Measurements from ENCODE around the gene TENT4A. TPM values are rescaled to one million over a fixed set of nuclear protein-coding genes. Genes with fewer than 3 reads are reported as not detected.
"Not testable (repeated sequence)": the region's sequence is repeated elsewhere in the genome, so short reads cannot be mapped to it uniquely, and the experiment has no call there.

Gene TENT4A
- total and polyA plus RNA-seq, 10 donors = 7.1 to 44.8 (median 33.0) TPM

DNA sequence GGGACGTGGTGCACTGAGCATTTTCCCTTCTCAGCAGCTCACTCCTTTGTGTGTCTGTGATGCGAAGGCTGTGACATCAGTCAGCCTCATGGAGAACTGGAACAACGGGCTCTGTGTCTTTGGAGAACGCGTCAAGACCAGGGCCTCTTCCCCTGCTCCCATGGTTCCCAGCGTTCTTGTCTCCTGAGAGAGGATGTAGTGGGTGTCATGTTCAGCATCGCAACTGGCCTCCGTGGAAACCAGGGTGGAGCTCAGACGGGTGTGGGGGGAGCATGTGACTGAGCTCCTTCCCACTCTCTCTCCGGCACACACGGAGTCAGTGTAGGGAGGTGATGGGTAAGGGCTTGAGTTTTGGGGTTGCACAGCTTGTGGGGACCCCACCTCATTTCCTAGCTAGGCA lies 59.7 kb downstream of the TENT4A start:
- Histone ChIP-seq H3K4me3 (no peak overlapping the region), H3K36me3 (no peaks in the 10 kb centered on the region), H3K27me3 (replicated peaks in 1 of 7) (peaks cover 0 to 32% (median 0%) of the 10 kb centered on the region in 7 donors), H3K9me3 (no peaks in the 10 kb centered on the region), H3K27ac (no peak overlapping the region), H3K4me1 (peaks cover 0 to 17% (median 5%) of the 10 kb centered on the region in 6 donors)
- TF ChIP-seq POLR2A (IDR thresholded peaks at IDR 0.05) = no peak
- TF ChIP-seq, protein P1, sequence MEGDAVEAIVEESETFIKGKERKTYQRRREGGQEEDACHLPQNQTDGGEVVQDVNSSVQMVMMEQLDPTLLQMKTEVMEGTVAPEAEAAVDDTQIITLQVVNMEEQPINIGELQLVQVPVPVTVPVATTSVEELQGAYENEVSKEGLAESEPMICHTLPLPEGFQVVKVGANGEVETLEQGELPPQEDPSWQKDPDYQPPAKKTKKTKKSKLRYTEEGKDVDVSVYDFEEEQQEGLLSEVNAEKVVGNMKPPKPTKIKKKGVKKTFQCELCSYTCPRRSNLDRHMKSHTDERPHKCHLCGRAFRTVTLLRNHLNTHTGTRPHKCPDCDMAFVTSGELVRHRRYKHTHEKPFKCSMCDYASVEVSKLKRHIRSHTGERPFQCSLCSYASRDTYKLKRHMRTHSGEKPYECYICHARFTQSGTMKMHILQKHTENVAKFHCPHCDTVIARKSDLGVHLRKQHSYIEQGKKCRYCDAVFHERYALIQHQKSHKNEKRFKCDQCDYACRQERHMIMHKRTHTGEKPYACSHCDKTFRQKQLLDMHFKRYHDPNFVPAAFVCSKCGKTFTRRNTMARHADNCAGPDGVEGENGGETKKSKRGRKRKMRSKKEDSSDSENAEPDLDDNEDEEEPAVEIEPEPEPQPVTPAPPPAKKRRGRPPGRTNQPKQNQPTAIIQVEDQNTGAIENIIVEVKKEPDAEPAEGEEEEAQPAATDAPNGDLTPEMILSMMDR (IDR thresholded peaks at IDR 0.05 in 8 of 11, conservative IDR thresholded peaks at IDR 0.05 in 3 of 11) = no peak
- no peak for TF ChIP-seq POLR2AphosphoS5 (IDR thresholded peaks at IDR 0.05)
- intact Hi-C loops (cut with DNase I; ENCODE audit: low total_unique reads) = no loop called here
- WGBS, 5 donors = 76 to 93% (median 88%) methylated on average over 6 to 11 of the region's 11 CpGs
- no peak for DNase-seq

DNA sequence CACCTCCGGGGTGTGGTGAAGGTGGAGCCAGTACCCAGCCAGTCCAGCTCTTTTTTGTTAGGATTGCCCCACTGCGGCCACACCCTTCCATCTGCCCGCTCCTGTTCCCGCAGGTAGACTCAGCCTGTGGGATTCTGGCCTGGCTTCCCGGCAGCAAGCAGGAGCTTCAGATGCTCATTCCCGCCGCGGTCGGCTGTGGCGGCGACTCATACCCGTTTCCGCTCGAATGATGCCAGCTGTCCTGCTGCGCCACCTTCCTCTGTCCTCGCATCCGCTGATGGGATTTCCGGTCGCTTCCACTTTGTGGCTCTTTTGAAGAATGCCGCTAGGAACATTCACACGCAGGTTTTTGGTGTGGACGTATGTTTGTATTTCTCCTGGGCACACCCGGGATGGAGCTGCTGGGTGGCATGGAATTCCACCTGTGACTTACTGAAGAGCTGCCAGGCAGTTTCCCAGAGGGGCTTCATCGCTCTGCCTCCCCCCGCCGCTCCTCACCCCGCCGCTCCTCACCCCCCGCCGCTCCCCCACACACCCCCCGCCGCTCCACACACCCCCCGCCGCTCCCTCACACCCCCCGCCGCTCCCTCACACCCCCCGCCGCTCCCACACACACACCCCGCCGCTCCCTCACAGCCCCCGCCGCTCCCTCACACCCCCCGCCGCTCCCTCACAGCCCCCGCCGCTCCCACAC lies 60.3 kb downstream of the TENT4A start:
- Histone ChIP-seq H3K4me3 (no peak overlapping the region), H3K4me1 (peaks cover 0 to 17% (median 5%) of the 10 kb centered on the region in 6 donors), H3K36me3 (no peaks in the 10 kb centered on the region), H3K27me3 (replicated peaks in 1 of 7) (peaks cover 0 to 32% (median 0%) of the 10 kb centered on the region in 7 donors), H3K9me3 (no peaks in the 10 kb centered on the region), H3K27ac (no peak overlapping the region)
- intact Hi-C loops (cut with DNase I; ENCODE audit: low total_unique reads) = no loop called here
- no peak for DNase-seq
- 78 to 94% (median 86%) methylated on average over 26 to 39 of the region's 46 CpGs for WGBS, 5 donors
- TF ChIP-seq POLR2A (IDR thresholded peaks at IDR 0.05) (no peak), POLR2AphosphoS5 (IDR thresholded peaks at IDR 0.05) (no peak)
- TF ChIP-seq, protein P1 (IDR thresholded peaks at IDR 0.05 in 8 of 11, conservative IDR thresholded peaks at IDR 0.05 in 3 of 11) = no peak

DNA sequence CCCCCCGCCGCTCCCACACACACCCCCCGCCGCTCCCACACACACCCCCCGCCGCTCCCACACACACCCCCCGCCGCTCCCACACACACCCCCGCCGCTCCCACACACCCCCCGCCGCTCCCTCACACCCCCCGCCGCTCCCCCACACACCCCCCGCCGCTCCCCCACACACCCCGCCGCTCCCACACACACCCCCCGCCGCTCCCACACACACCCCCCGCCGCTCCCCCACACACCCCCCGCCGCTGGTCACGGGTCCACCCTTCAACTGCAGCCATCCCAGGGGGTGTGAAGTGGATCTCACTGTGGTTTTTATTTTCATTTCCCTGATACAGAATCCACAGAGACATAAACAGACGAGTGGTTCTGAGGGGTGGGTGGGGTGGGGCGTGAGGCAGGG lies 61.0 kb downstream of the TENT4A start:
- DNase-seq; intact Hi-C loops (cut with DNase I; ENCODE audit: low total_unique reads); H3K27ac ChIP-seq; H3K4me3 ChIP-seq; H3K36me3 ChIP-seq; H3K9me3 ChIP-seq: not testable (repeated sequence)
- peaks cover 0 to 17% (median 5%) of the 10 kb centered on the region in 6 donors for H3K4me1 ChIP-seq
- 45 to 81% (median 65%) methylated on average over 3 to 19 of the region's 27 CpGs for WGBS, 5 donors
- H3K27me3 ChIP-seq (replicated peaks in 1 of 7) = peaks cover 0 to 32% (median 0%) of the 10 kb centered on the region in 7 donors

DNA sequence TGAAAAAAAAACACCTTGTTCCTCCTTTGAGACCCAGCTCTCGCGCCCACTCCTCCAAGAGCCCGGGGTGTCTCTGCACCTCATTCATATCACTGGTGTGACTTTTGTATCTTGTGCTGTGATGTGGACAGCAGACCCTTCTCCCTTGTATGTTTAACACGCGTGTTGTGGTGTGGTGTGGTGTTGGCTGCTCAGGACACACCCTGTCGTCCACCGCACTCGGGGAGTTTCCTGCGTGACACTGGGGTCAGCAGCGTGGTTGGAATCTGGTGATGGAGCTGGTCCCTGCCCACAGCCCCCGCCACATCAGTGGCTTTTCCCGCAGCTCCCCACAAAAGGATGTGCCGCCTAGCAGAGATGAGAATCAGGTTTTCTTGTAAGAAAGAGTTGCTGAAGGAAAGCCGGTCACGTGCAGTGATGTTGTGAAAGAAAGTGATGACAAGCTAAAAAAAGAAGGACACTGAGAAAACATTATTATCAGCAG lies 61.5 kb downstream of the TENT4A start:
- Histone ChIP-seq H3K9me3 (no peaks in the 10 kb centered on the region), H3K27me3 (replicated peaks in 1 of 7) (peaks cover 0 to 32% (median 0%) of the 10 kb centered on the region in 7 donors), H3K36me3 (no peaks in the 10 kb centered on the region), H3K4me1 (peaks cover 0 to 17% (median 5%) of the 10 kb centered on the region in 6 donors), H3K4me3 (no peak overlapping the region), H3K27ac (no peak overlapping the region)
- no peak for DNase-seq
- intact Hi-C loops (cut with DNase I; ENCODE audit: low total_unique reads) = no loop called here
- TF ChIP-seq POLR2AphosphoS5 (IDR thresholded peaks at IDR 0.05) = no peak
- no peak for TF ChIP-seq POLR2A (IDR thresholded peaks at IDR 0.05)
- TF ChIP-seq, protein P1 (IDR thresholded peaks at IDR 0.05 in 8 of 11, conservative IDR thresholded peaks at IDR 0.05 in 3 of 11) = no peak
- WGBS, 5 donors = 26 to 36% (median 30%) methylated on average over 15 of the region's 15 CpGs
